ENCODE data around the gene AFF3. TPM values are rescaled to one million over a fixed set of nuclear protein-coding genes. Genes with fewer than 3 reads are reported as not detected.

AFF3 gene
- total and polyA plus RNA-seq, 5 donors: 4.0 to 22.0 (median 17.8) TPM

- ATAC-seq: peak in 1 of 2 donors; percentile 51
- intact Hi-C loops (cut with DNase I): no loop called here
Observed at GRCh38 chr2:99827296-99827999, 314.9 kb downstream of the AFF3 start.

GRCh38 chr2:99825630-99826029 lies 316.8 kb downstream of the AFF3 start:
- H3K27me3 ChIP-seq (ENCODE audit: control insufficient read depth, insufficient read depth): no peaks in the 10 kb centered on the region
- ATAC-seq: no peak
- H3K4me1 ChIP-seq (ENCODE audit: control insufficient read depth, insufficient read depth, low read length): no peaks in the 10 kb centered on the region
- no peak overlapping the region for H3K27ac ChIP-seq (ENCODE audit: low read length)
- intact Hi-C loops (cut with DNase I): no loop called here
- no peaks in the 10 kb centered on the region for H3K9me3 ChIP-seq (ENCODE audit: control insufficient read depth, low read length)
- DNase-seq: no peak
- H3K4me3 ChIP-seq (ENCODE audit: low read length): no peak overlapping the region

More at GRCh38 chr2:99827296-99827999, 314.9 kb downstream of the AFF3 start:
- no peak overlapping the region for H3K4me3 ChIP-seq (ENCODE audit: low read length)
- no peaks in the 10 kb centered on the region for H3K4me1 ChIP-seq (ENCODE audit: control insufficient read depth, insufficient read depth, low read length)
- no peak for DNase-seq
- H3K9me3 ChIP-seq (ENCODE audit: control insufficient read depth, low read length): no peaks in the 10 kb centered on the region
- H3K27ac ChIP-seq (ENCODE audit: low read length): no peak overlapping the region
- 79% methylated on average over 8 of the region's 8 CpGs for WGBS
- H3K27me3 ChIP-seq (ENCODE audit: control insufficient read depth, insufficient read depth): no peaks in the 10 kb centered on the region

GRCh38 chr2:99824758-99825157 lies 317.6 kb downstream of the AFF3 start:
- WGBS: 81% methylated on average over 6 of the region's 6 CpGs
- Histone ChIP-seq H3K27me3 (ENCODE audit: control insufficient read depth, insufficient read depth) (no peaks in the 10 kb centered on the region), H3K9me3 (ENCODE audit: control insufficient read depth, low read length) (no peaks in the 10 kb centered on the region), H3K4me3 (ENCODE audit: low read length) (no peak overlapping the region), H3K4me1 (ENCODE audit: control insufficient read depth, insufficient read depth, low read length) (no peaks in the 10 kb centered on the region), H3K27ac (ENCODE audit: low read length) (no peak overlapping the region)
- ATAC-seq (no peak), DNase-seq (no peak)
- intact Hi-C loops (cut with DNase I): no loop called here

- DNase-seq (no peak), ATAC-seq (no peak)
- Histone ChIP-seq H3K27ac (ENCODE audit: low read length) (no peak overlapping the region), H3K4me3 (ENCODE audit: low read length) (no peak overlapping the region), H3K27me3 (ENCODE audit: control insufficient read depth, insufficient read depth) (no peaks in the 10 kb centered on the region), H3K4me1 (ENCODE audit: control insufficient read depth, insufficient read depth, low read length) (no peaks in the 10 kb centered on the region), H3K9me3 (ENCODE audit: control insufficient read depth, low read length) (no peaks in the 10 kb centered on the region)
- intact Hi-C loops (cut with DNase I): no loop called here
- 59% methylated on average over 9 of the region's 9 CpGs for WGBS
Observed at GRCh38 chr2:99822474-99823207, 319.7 kb downstream of the AFF3 start.

GRCh38 chr2:99821984-99822383 lies 320.4 kb downstream of the AFF3 start:
- WGBS: 92% methylated on average over 6 of the region's 6 CpGs
- intact Hi-C loops (cut with DNase I): no loop called here
- H3K4me3 ChIP-seq (ENCODE audit: low read length): no peak overlapping the region
- no peaks in the 10 kb centered on the region for H3K27me3 ChIP-seq (ENCODE audit: control insufficient read depth, insufficient read depth)
- no peak overlapping the region for H3K27ac ChIP-seq (ENCODE audit: low read length)
- no peaks in the 10 kb centered on the region for H3K9me3 ChIP-seq (ENCODE audit: control insufficient read depth, low read length)
- no peaks in the 10 kb centered on the region for H3K4me1 ChIP-seq (ENCODE audit: control insufficient read depth, insufficient read depth, low read length)
- ATAC-seq: no peak
- no peak for DNase-seq

- H3K27ac ChIP-seq (ENCODE audit: low read length): no peak overlapping the region
- H3K4me1 ChIP-seq (ENCODE audit: control insufficient read depth, insufficient read depth, low read length): no peaks in the 10 kb centered on the region
- no peaks in the 10 kb centered on the region for H3K9me3 ChIP-seq (ENCODE audit: control insufficient read depth, low read length)
- WGBS: 90% methylated on average over 7 of the region's 7 CpGs
- H3K27me3 ChIP-seq (ENCODE audit: control insufficient read depth, insufficient read depth): no peaks in the 10 kb centered on the region
- ATAC-seq (no peak), DNase-seq (no peak)
- no peak overlapping the region for H3K4me3 ChIP-seq (ENCODE audit: low read length)
- intact Hi-C loops (cut with DNase I): no loop called here
Observed at GRCh38 chr2:99821572-99821971, 320.8 kb downstream of the AFF3 start.

GRCh38 chr2:99821039-99821438 lies 321.4 kb downstream of the AFF3 start:
- WGBS: 96% methylated on average over 3 of the region's 3 CpGs
- no peak for ATAC-seq
- Histone ChIP-seq H3K9me3 (ENCODE audit: control insufficient read depth, low read length) (no peaks in the 10 kb centered on the region), H3K27me3 (ENCODE audit: control insufficient read depth, insufficient read depth) (no peaks in the 10 kb centered on the region), H3K4me3 (ENCODE audit: low read length) (no peak overlapping the region), H3K27ac (ENCODE audit: low read length) (no peak overlapping the region), H3K4me1 (ENCODE audit: control insufficient read depth, insufficient read depth, low read length) (no peaks in the 10 kb centered on the region)
- intact Hi-C loops (cut with DNase I): no loop called here
- no peak for DNase-seq

GRCh38 chr2:99819766-99820165 lies 322.6 kb downstream of the AFF3 start:
- H3K9me3 ChIP-seq (ENCODE audit: control insufficient read depth, low read length): no peaks in the 10 kb centered on the region
- intact Hi-C loops (cut with DNase I): loop anchor here in 2 of 4 donors (10.0 kb wide), 2 partner anchors 245 to 255 kb away; no protein-coding TSS in a partner anchor
- WGBS: 96% methylated on average over 7 of the region's 7 CpGs
- H3K4me3 ChIP-seq (ENCODE audit: low read length): no peak overlapping the region
- no peak for ATAC-seq
- no peak overlapping the region for H3K27ac ChIP-seq (ENCODE audit: low read length)
- no peaks in the 10 kb centered on the region for H3K27me3 ChIP-seq (ENCODE audit: control insufficient read depth, insufficient read depth)
- H3K4me1 ChIP-seq (ENCODE audit: control insufficient read depth, insufficient read depth, low read length): no peaks in the 10 kb centered on the region
- no peak for DNase-seq

- whole genome bisulfite sequencing: 79% methylated on average over 2 of the region's 2 CpGs
- intact Hi-C loops (cut with DNase I): loop anchor here in 2 of 4 donors (10.0 kb wide), 2 partner anchors 244 to 254 kb away; no protein-coding TSS in a partner anchor
- Histone ChIP-seq H3K9me3 (ENCODE audit: control insufficient read depth, low read length) (no peaks in the 10 kb centered on the region), H3K27me3 (ENCODE audit: control insufficient read depth, insufficient read depth) (no peaks in the 10 kb centered on the region), H3K27ac (ENCODE audit: low read length) (no peak overlapping the region), H3K4me1 (ENCODE audit: control insufficient read depth, insufficient read depth, low read length) (no peaks in the 10 kb centered on the region), H3K4me3 (ENCODE audit: low read length) (no peak overlapping the region)
- DNase-seq (no peak), ATAC-seq (no peak)
Observed at GRCh38 chr2:99818842-99819241, 323.5 kb downstream of the AFF3 start.

GRCh38 chr2:99816908-99817307 lies 325.5 kb downstream of the AFF3 start:
- DNase-seq (no peak), ATAC-seq (no peak)
- Histone ChIP-seq H3K4me3 (ENCODE audit: low read length) (no peak overlapping the region), H3K9me3 (ENCODE audit: control insufficient read depth, low read length) (no peaks in the 10 kb centered on the region), H3K27me3 (ENCODE audit: control insufficient read depth, insufficient read depth) (no peaks in the 10 kb centered on the region), H3K27ac (ENCODE audit: low read length) (no peak overlapping the region), H3K4me1 (ENCODE audit: control insufficient read depth, insufficient read depth, low read length) (no peaks in the 10 kb centered on the region)
- intact Hi-C loops (cut with DNase I): loop anchor here in 2 of 4 donors (10.0 kb wide), 2 partner anchors 242 to 252 kb away; no protein-coding TSS in a partner anchor
- WGBS: 87% methylated on average over 5 of the region's 5 CpGs

- 70% methylated on average over 10 of the region's 10 CpGs for WGBS
- H3K4me3 ChIP-seq (ENCODE audit: low read length): no peak overlapping the region
- DNase-seq: no peak
- peaks cover 2% of the 10 kb centered on the region for H3K4me1 ChIP-seq (ENCODE audit: control insufficient read depth, insufficient read depth, low read length)
- no peak overlapping the region for H3K27ac ChIP-seq (ENCODE audit: low read length)
- no peaks in the 10 kb centered on the region for H3K9me3 ChIP-seq (ENCODE audit: control insufficient read depth, low read length)
- ATAC-seq: no peak
- intact Hi-C loops (cut with DNase I): loop anchor here in 2 of 4 donors (10.0 kb wide), 2 partner anchors 238 to 248 kb away; no protein-coding TSS in a partner anchor
- H3K27me3 ChIP-seq (ENCODE audit: control insufficient read depth, insufficient read depth): no peaks in the 10 kb centered on the region
Observed at GRCh38 chr2:99812426-99812825, 330.0 kb downstream of the AFF3 start.

Measured in right cardiac atrium (tissue), 5 donors.